HG03565 (cell line): ENCODE data around the gene ARID5A.

Experiments used
- ATAC-seq: cut with Tn5 transposase; IDR thresholded peaks from one replicate; pipeline ENCODE4 v1.9.1; 2021; ENCODE audit warnings: mild to moderate bottlenecking, moderate library complexity; ENCODE audit not compliant: unreplicated experiment

The ARID5A gene

DNA sequence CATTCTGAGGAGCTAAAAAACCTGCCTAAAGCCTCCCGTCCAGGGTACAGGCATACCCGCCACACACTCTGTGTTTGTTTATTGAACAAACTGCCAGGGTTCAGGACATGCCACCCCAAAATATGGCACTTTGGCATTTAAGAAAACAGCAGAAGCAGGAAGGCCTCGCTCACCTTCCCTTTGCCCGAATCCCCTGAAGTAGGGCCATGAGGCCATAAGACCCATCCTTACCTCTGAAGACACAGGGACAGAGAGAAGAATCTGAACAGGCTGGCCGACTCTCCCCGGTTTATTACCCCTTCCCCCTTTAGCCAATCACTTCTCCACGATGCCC is 29.7 kb upstream of the ARID5A start:
- ATAC-seq, result no peak

DNA sequence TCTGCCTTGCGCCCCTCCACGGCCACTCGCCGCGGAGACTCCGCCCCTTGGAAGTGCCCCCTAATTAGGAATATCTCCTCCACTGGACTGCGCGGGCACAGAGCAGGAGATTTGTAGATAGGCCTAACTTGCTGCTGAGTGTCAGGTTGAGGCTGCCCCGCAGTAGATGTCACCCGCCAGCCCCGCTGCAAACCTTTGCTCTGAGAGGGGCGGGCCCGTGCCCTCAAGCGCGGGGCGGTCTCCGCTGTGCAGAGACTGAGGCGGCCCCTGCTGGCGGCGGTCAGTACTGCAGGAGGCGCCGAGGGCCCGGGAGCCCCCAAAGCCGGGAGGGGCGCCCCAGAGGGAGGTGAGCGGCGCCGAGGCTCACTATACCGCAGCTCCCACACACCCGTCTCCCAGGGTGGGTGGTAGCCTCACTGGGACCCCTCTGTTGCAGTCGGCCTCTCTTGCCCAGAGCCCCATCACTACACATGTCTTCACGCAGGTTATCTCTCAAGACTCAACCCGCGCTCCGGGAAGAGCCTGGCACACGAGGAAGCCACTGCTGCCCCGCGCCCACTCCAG is 28.5 kb upstream of the ARID5A start:
- peak; percentile 56 for ATAC-seq

DNA sequence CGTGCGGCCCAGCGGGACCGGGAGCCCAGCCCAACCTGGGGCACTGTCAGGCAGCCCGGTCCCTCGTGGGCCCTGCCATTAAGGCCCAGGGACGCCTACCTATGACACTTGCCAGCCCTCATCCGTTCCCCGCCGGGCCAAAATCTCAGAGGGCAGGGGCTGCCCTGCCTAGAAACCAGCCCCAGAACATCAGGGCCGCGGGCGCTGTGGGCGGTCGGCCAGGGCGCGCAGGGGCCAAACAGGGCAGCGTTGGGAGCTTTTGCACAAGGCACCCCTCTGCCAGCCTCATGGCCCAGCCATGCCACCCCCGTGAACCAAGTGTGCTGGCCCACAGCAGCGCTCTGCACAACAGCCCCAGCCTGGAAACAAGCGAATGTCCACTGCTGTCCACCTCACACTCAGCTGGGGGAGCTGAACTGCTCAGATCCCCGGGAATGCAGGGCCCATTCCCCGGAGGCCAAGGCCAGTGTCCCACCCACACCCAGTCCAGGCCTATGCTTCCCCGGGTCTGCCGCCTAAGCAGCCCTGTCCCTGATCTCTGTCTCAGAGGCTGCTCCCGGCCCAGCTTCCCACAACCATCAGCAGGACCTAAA is 27.9 kb upstream of the ARID5A start:
- ATAC-seq, result no peak

DNA sequence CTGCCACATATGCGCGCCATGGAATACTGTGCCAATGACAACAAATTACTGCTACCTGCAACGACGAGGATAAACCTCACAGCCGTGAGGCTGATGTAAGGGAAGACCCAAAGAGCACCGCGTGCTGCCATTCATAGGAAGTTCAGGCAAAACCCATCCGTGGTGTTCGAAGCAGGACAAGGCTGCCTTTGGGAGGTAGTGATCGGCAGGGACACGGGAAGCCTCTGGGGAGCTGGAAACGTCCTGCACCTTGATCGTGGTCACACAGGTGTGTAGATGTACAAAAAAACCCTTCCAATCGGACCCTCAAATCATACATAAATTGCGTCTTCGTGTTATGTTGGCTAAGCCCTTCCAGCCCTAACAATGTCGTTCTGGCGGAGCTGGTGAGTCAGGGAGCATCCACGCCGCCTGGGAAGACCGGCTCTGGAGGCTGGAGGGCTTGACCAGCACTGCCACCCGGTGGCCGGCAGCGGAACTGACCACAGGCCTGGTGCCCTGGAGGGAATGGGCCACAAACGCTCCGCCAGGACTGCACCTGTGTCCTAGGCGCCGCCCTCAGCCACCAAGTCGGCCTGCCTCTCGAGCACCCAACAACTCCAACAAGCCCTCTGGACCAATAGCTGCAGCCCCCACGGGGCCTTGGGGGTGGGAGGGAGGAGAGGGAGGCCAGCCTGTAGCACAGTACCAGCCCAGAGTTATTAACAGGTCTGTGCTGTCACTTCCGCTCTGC is 27.3 kb upstream of the ARID5A start:
- ATAC-seq, result peak; percentile 41

DNA sequence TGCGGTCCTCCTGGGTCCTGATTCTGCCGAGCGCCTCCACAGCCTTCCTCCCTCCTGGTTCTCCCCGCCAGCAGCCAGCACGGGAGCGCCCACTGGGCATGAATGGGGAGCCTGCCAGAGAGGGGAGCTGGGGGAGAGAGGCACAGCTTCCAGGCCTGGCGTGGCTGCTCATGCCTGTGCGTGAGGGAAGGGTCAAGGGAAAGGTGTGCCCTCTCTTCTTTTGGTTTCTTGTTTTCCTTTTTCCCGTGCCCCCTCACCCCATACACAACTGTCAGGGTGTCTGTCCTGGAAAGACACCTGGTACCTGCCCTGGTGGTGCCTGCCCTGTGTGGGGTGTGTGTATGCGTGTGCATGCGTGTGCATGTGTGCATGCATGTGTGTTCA is 26.7 kb upstream of the ARID5A start:
- ATAC-seq, result no peak

DNA sequence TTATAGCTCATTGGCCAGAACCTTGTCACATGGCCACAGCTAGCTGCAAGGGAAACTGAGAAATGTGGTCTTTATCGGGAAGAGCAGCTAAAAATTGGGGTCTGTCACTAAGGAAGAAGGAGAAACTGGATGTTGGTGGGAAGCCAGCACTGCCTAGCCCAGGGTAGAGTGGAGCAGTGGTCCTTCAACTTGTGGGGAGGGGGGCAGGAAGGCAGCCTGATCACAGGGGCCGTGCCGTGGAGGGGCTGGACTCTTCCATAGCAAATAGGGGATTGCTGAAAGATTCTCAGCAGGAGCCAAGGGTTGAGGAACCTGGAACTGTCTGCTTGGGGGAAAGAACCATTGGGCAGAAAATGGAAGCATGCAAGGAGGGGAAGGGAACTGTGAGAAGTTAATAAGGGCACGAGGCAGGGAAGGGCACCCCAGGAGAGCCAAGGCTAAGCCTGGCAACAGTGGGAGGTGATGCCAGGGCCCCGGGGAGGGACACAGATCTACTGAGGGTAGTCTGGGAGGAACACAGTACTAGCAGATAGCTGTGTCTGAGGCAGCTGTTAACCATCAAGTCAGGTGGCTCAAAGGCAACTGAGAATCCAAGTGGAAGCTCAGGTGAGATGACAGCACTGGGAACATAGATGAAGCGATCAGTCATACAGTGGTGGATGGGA is 25.5 kb upstream of the ARID5A start:
- no peak for ATAC-seq

DNA sequence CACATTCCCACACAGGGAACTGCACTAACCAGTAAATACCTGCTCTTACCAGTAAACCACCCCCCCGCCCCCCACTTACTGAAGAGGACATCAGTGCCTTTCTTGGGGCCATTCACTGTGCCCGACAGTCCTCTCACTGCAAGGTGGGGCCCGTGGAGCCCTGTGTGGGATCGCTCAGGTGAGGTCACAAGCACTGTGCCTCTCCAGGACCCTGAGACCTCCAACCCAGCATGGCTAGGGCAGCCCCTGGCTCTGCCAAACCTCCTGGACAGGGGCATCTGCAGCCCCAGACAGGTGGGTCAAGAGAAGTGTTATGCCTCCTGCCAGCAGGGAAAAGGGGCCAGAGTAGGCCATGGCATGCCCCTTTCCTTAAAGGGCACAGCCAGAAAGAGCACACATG is 24.7 kb upstream of the ARID5A start:
- no peak for ATAC-seq

DNA sequence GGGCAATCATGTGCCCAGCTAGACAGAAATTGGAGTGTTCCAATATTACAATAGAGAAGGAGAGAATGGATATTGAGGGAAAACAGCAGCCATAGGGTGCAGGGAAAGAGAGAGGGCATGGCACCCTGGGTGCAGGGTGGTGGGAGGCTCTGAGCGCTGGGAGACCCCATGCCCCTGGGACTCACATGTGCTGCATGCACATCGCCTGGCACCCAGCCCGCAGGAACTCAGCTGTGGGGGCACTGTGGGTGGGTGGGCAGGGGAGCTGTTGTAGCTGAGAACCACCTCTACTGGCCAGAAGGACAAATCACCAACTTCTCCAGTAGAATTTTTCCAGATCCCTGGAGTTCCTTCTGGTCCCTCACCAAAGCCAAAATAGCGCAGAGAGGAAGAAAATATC is 24.2 kb upstream of the ARID5A start:
- ATAC-seq, result no peak

DNA sequence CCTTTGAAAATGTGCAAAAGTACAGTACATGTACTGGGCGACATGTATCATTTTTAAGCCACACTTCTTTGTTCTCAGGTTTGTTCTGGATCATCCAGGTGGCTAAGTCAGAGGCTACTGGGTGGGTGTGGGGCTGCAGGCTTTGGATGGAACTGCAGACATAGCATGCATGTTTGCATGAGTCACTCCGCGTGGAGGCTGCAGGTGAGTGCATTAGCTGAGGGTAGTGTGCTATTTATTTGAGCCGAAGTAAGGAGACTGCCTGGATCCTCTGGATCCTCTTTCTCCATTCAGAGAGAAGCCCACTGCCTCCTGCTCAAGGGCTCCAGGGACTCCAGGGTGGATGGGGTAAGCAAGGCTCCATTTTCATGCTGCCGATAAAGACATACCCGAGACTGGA is 22.0 kb upstream of the ARID5A start:
- ATAC-seq, result no peak

DNA sequence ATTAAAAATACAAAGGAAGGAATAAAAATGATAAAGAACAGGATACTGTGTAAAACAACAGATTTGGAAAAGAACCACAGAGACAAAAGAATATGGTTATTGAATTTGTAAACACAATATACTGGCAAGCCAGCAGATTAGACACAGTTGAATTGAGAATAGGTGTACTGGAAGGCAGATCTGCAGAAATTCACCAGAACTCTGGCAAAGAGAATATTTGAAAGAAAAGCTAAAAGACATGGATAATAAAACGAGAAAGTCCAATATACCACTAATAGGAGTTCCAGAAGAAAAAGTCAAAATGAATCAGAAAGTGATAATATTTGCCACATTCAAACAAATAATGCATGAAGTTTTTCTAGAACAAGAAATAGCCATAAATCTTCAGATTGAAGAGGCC is 19.5 kb upstream of the ARID5A start:
- no peak for ATAC-seq

DNA sequence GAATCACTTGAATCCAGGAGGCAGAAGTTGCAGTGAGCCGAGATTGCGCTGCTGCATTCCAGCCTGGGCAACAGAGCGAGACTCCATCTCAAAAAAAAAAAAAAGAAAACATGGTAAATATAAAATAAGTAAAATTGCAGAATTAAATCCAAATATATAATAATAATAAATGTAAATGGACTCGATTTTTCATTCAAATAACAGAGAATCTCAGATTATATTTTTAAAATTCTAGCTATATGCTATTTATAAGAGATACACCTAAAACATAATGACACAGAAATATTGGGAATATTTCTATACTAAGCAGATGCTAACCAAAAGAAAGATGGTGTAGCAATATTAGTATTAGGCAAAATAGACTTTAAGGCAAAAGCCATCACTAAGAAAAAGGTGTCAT is 16.3 kb upstream of the ARID5A start:
- no peak for ATAC-seq

DNA sequence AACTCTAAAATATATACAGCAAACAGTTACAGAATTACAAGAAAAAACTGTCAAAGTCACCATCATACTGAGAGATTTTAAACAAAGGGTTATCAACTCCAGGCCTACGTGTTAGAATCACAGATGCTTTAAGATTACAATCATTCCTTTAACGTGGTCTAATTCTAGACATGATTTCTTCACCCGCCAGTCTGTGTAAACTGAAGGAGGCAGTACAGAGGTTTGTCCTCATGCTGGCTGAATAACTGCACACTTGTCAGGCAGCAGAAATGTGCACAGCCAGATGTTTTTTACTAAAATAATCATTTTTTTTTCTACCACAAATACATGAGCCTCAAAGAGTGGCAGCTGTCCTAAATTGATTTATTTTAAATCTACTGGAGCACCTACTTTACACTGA is 15.9 kb upstream of the ARID5A start:
- no peak for ATAC-seq

DNA sequence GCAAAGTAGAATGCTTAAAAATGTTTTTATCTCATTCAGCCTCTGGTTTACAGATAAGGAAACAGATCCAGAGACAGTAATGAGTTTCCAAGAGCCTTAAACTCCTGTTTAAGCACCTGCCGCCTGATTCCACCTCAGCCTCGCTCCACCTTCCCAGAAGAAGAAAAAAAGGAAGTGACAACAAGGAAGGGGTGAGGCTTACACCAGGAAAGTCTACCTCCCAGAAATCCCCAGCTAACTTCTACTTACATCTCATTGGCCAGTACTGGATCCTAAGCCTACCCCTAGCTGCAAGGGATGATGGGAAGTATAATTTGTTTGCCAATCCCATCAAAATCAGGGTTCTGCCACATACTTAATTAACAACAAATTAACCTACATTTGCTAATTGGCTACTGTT is 15.3 kb upstream of the ARID5A start:
- no peak for ATAC-seq

DNA sequence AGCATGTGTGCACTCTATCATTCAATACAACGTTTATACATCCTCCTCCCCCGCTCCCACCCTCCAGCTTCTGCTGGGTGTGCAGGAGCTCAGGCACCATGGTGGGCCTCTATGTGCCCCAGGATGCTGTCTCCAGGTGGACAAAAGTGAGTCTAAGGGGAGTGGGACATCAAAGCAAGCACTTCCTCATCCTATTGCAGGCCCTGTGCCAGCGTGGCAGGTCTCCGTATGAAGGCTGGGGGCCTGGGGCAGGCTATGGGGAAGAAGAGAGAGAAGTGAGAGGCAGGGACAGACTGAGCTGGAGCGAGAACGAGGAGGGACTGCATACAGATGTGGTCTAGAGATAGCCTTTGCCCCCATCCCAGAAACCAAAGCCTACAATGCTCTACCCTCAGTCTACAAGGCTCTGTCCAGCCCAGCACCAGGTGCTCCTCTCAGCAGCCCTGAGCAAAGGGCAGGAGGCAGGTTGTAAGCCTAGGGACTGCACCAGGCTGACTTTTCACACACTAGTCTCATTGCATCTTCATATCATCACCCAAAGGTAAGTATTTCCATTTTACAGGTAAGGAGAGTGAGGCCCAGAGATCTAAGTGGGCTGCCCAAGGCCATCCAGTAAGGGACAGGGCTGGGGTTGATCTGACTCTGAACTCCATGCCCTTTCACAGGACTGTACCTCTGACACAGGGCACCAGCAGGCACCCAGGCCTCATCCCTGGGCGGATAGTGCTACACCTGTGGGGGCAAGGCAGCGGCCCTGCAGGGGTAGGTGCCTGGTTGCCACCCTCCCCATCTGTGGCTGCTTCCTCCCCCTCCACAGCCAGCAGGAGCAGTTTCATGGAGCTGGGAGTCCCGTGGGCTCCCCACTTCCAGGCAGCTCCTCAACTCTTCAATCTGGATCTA is 14.0 kb upstream of the ARID5A start:
- ATAC-seq, result no peak

DNA sequence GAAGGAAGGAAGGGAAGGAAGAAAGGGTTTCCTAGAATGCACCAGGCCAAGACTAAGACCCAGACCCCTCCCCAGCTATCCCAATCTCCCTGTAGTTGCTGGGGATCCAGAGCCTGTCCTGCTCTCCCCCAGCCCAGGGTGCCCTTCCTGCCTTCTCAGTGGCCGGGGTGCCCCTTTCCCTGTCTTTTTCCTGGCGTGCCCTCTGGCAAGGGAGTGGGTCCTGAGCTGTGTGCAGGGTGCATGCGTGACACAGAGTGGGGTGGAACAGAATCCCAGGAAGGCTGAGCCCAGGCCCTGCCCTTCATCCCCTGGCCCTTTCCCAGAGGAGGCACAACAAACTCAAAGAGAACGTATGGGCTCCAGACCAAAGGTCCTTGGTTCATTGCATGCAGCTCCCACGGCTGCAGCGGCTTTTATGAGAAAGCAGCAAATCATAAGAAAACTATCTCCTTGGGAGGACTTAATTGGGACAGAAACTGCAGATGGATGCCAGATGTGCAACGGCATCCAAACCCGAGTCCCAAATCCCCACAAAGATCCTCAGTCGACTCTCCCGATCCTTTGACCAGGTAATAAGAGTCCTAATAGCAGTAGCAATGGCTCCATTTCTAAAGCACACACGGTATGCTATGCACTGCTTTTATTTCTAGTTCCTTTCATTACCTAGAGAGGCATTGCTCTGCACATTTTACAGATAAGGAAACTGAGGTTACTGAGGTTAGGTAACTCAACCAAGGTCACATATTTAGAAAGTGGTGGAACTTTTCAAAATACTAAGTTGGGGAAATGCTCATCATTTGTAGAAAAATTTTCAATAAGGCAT is 12.7 kb upstream of the ARID5A start:
- no peak for ATAC-seq

DNA sequence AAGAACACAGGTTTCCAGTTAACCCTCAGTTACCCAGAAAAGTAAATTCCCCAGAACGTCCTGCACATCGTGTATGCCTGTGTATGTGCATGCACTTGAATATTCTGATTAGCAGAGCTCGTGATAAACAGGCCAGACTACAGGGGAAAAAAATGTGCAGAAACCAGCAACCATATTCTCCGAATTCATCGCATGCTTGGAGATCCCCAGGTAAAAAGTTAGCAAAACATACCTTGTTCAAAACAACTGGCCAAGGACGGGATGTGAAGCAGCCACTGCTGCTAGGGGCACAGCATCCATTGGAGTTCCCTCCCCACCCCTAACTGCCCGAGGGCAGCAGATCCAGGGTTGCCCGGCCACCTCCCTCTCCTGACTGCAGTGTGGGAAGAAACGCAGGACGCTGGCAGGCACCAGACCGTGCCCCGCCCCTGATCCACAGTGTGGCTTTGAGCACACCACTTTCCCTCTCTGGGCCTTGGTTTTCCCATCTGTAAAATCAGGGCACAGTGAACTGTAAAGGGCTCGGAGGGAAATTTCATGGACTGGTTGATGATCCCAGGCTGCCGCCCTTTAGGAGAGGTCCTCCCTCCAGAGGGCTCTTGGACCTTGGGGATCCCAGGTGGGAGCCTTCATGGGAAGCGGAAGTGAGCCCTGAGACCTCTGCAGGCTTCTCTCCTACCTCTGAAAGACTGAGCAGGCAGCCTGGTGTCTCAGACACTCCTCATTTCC is 11.9 kb upstream of the ARID5A start:
- no peak for ATAC-seq

DNA sequence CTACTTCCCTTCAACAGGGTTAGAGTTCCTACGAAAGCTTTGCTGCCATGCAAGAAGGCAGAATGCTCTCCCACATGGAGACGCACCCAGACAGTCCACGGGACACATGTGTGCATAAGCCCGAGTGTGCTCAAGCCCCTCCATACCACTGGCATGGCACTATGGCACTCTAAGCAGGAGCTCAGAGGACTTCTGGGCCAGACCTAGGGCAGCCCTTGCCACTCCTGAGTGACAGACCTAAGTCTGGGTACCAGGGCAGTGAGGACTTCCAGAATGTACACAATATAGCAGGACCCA is 11.4 kb upstream of the ARID5A start:
- ATAC-seq, result no peak

DNA sequence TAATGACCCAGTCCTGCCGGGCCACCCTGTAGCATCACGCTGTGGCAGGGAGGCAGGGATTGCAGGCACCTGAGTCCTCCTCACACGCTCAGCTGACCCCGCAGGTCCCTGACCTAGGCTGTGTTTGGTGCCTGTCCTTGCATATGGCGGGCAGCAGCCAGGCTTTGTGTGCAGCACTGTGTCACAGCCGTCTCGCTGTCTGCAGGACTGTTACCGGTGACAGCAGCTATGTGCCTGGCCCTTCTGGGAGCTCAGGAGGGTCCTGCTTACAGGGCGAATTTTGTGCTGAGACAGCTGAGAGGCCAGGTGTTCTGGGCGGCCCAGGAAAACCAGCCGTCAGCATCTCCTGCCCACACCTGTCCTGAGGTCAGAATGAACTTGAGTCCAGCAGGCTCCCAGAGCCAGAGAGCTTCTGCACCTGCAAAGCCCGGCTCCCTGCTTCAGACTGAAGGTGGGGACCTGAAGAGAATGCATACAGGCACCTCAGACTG is 10.4 kb upstream of the ARID5A start:
- no peak for ATAC-seq

DNA sequence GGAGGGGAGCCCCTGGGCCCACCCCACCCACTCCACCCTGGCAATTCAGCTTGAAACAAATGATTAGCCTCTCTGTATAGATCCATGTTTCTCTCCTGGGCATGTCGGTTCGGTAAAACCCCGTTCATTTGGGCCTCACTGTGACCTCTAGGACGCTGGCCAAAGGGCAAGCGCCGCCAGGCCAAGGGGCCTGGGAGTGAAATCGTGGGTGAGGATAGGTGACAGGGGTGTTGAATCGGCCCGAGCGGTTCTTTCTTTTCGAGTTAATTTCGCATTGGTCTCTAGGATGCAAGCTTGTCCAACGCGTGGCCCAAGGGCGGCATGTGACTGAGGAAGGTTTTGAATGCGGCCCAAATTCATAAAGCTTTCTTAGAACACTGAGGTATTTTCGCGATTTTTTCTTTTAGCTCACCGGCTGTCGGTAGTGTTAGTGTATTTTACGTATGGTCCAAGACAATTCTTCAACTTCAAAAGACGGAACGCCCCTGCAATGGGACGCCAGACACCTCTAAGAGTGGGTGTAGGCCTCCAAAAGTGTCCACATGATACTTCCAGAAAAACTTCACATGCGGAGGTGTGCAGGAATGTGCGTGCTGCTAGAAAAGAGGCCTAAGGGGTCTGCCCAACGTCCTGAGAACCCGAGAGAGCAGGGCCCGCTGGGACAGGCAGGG is 9.8 kb upstream of the ARID5A start:
- no peak for ATAC-seq
